Measurements from ENCODE around the gene RPL14. TPM values are rescaled to one million over a fixed set of nuclear protein-coding genes. Genes with fewer than 3 reads are reported as not detected.

The RPL14 gene
- total RNA-seq, 2 donors from 2014 or later = 1,149 to 1,386 TPM

GRCh38 chr3:40516201-40516600 is 59.1 kb downstream of the RPL14 start:
- Mint-ChIP-seq H3K4me1 (ENCODE audit: low read depth in 2 of 2) (no peaks in the 10 kb centered on the region), H3K4me3 (no peak overlapping the region), H3K9me3 (no peaks in the 10 kb centered on the region), H3K36me3 (peaks cover 4% of the 10 kb centered on the region), H3K27me3 (no peaks in the 10 kb centered on the region), H3K27ac (no peak overlapping the region)
- ATAC-seq = no peak
- no peak for DNase-seq (ENCODE audit: low spot score)

GRCh38 chr3:40518067-40518466 is 60.9 kb downstream of the RPL14 start:
- no peak for ATAC-seq
- H3K9me3 Mint-ChIP-seq = no peaks in the 10 kb centered on the region
- H3K27ac Mint-ChIP-seq = no peak overlapping the region
- H3K4me1 Mint-ChIP-seq (ENCODE audit: low read depth in 2 of 2) = peaks cover 2 to 3% of the 10 kb centered on the region in 2 donors
- no peak overlapping the region for H3K4me3 Mint-ChIP-seq
- no peak for DNase-seq (ENCODE audit: low spot score)
- H3K36me3 Mint-ChIP-seq = peaks cover 4% of the 10 kb centered on the region
- no peaks in the 10 kb centered on the region for H3K27me3 Mint-ChIP-seq

Other genes starting within 250 kb of the RPL14 start
- gene EIF1B, start 147.6 kb upstream of the RPL14 start, total RNA-seq = 10 to 100 TPM; 33.3 to 45.3 TPM
- not detected for gene ENTPD3, start 70.2 kb upstream of the RPL14 start, total RNA-seq
- 10 to 100 TPM in 1 of 2 donors, 1 to 10 TPM in 1; 7.5 to 12.6 TPM for gene ZNF619, start 19.8 kb downstream of the RPL14 start, total RNA-seq
- 1 to 10 TPM; 4.6 to 6.2 TPM for gene ZNF620, start 48.7 kb downstream of the RPL14 start, total RNA-seq
- 10 to 100 TPM; 23.7 to 27.5 TPM for gene ZNF621, start 67.6 kb downstream of the RPL14 start, total RNA-seq